Spleen (tissue), 13 donors: ENCODE results near the gene LCP1. TPM values are rescaled to one million over a fixed set of nuclear protein-coding genes. Genes with fewer than 3 reads are reported as not detected.
"Not testable (repeated sequence)": the region's sequence is repeated elsewhere in the genome, so short reads cannot be mapped to it uniquely, and the experiment has no call there.

Experiments
- DNase-seq: peaks from one replicate; pipeline ENCODE4 v3.0.0-alpha.2; 2020
- H3K27ac ChIP-seq, 8 donors: fragments of 200-600 bp; sonication (generic) in 7 of 8; 1 replicate in 4 of 8; 2 replicates in 4 of 8; pipeline versions ENCODE4 v1.5.0 to v1.8.0; 2016 to 2021; ENCODE audit warnings: inconsistent platforms in 4 of 8, mild to moderate bottlenecking in 4 of 8, moderate library complexity in 1 of 8
- H3K27me3 ChIP-seq, 7 donors: fragments of 200-600 bp; sonication (generic) in 6 of 7; replicated peaks in 1 of 7; 1 replicate in 4 of 7; 2 replicates in 3 of 7; pipeline versions ENCODE4 v1.5.0 to v1.8.0; 2016 to 2021; ENCODE audit warnings: inconsistent platforms in 3 of 7, mild to moderate bottlenecking in 1 of 7
- H3K36me3 ChIP-seq, 6 donors: fragments of 200-600 bp; sonication (generic) in 5 of 6; 1 replicate in 4 of 6; 2 replicates in 2 of 6; pipeline versions ENCODE4 v1.5.0 to v1.8.0; 2016 to 2021; ENCODE audit warnings: inconsistent platforms in 2 of 6
- H3K4me1 ChIP-seq, 6 donors: fragments of 200-600 bp; sonication (generic) in 5 of 6; 1 replicate in 3 of 6; 2 replicates in 3 of 6; pipeline versions ENCODE4 v1.5.0 to v1.8.0; 2016 to 2021; ENCODE audit warnings: inconsistent platforms in 3 of 6
- H3K4me3 ChIP-seq, 8 donors: fragments of 200-600 bp; sonication (generic) in 7 of 8; 1 replicate in 4 of 8; 2 replicates in 4 of 8; pipeline versions ENCODE4 v1.5.0 to v1.8.0; 2016 to 2021; ENCODE audit warnings: inconsistent platforms in 4 of 8, mild to moderate bottlenecking in 4 of 8, moderate library complexity in 2 of 8
- H3K9me3 ChIP-seq, 8 donors: fragments of 200-600 bp; sonication (generic) in 7 of 8; 1 replicate in 4 of 8; 2 replicates in 4 of 8; pipeline versions ENCODE4 v1.5.0 to v1.8.0; 2016 to 2021; ENCODE audit warnings: inconsistent platforms in 4 of 8
- POLR2A ChIP-seq, 3 donors: fragments of 450-650 bp; IDR thresholded peaks; one replicate each; pipeline ENCODE4 v1.5.1; 2017; ENCODE audit warnings: antibody characterized with exemption in 3 of 3, mild to moderate bottlenecking in 1 of 3
- POLR2AphosphoS5 ChIP-seq, 3 donors: sonication (generic); formaldehyde crosslinking; IDR thresholded peaks; one replicate each; pipeline ENCODE4 v1.5.1; 2017; ENCODE audit warnings: antibody characterized with exemption in 3 of 3
- WGBS, 5 donors: extraction: QIAGEN DNeasy Blood & Tissue Kit in 3 of 5; methylation state at CpG; one replicate each; pipeline versions ENCODE4 v1.1.5 to v1.1.7; 2013 to 2018; 5-methylcytosine and 5-hydroxymethylcytosine counted together
- intact Hi-C: fragments of 100-400 bp; cut with DNase I; formaldehyde crosslinking; loops from one replicate; pipeline ENCODE4 v1.15.0; 2023; ENCODE audit warnings: low total_unique reads
- long read RNA-seq, 2 donors: transcript quantifications; one replicate each; lab custom pipeline, GENCODE V29; 2026
- polyA plus RNA-seq, 3 donors: library from polyadenylated mRNA; stranded (reverse); fragments of 200-250 nt; gene quantifications; one replicate each; pipeline ENCODE4 v1.2.1, GENCODE V29; 2013
- total RNA-seq, 7 donors: library from RNA; depleted of rRNA in 3 of 7; stranded (reverse); fragments of >200 nt in 3 of 7; fragmentation: NEBNext Ultra II Directional in 4 of 7; extraction: Animal tissue kit (Norgen Biotek cat#: 25700) in 4 of 7; gene quantifications; one replicate each; pipeline versions ENCODE4 v1.1.0 to v1.2.1, GENCODE V29; 2016 to 2021
- TF ChIP-seq, protein P1 (sequence below), 11 experiments: fragments of 200-600 bp in 7 of 11; fragments of 450-650 bp in 4 of 11; sonication (generic) in 4 of 11; IDR thresholded peaks in 8 of 11; conservative IDR thresholded peaks in 3 of 11; 1 replicate in 7 of 11; 2 replicates in 4 of 11; pipeline versions ENCODE4 v1.4.0 to v1.8.0; 2016 to 2021; ENCODE audit warnings: antibody characterized with exemption in 11 of 11, inconsistent platforms in 4 of 11, mild to moderate bottlenecking in 1 of 11
- donor health status: healthy with polysubstance abuse.
- donor health status: DM: no; HTN: no; CAD: no; lungs with moderate emphysema.
- donor health status: DM: no; HTN: no; CAD: no.
- donor health status: Bipolar disorder and iron deficiency.
- donor health status: healthy.
- donor health status: DM: no; HTN: no; CAD: no.
- donor health status: DM: yes; HTN: yes; CAD: no.

Gene LCP1, protein sequence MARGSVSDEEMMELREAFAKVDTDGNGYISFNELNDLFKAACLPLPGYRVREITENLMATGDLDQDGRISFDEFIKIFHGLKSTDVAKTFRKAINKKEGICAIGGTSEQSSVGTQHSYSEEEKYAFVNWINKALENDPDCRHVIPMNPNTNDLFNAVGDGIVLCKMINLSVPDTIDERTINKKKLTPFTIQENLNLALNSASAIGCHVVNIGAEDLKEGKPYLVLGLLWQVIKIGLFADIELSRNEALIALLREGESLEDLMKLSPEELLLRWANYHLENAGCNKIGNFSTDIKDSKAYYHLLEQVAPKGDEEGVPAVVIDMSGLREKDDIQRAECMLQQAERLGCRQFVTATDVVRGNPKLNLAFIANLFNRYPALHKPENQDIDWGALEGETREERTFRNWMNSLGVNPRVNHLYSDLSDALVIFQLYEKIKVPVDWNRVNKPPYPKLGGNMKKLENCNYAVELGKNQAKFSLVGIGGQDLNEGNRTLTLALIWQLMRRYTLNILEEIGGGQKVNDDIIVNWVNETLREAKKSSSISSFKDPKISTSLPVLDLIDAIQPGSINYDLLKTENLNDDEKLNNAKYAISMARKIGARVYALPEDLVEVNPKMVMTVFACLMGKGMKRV
- total RNA-seq (100 to 1,000 TPM; 488 to 968 (median 620) TPM), polyA plus RNA-seq (100 to 1,000 TPM; 155 to 226 (median 206) TPM)
- long read RNA-seq, donor 1, transcript LCP1-201 (16 exons, 3,787 nt), result major isoform, 27 of 52 reads
- long read RNA-seq, donor 1, partial matches to known transcripts, result 25 of 52 reads
- long read RNA-seq, donor 1, other reads (novel, unspliced or antisense), result 0 of 52 reads
- long read RNA-seq, donor 2, transcript LCP1-201 (16 exons, 3,787 nt), result major isoform, 52 of 66 reads
- long read RNA-seq, donor 2, partial matches to known transcripts, result 14 of 66 reads
- long read RNA-seq, donor 2, other reads (novel, unspliced or antisense), result 0 of 66 reads

DNA sequence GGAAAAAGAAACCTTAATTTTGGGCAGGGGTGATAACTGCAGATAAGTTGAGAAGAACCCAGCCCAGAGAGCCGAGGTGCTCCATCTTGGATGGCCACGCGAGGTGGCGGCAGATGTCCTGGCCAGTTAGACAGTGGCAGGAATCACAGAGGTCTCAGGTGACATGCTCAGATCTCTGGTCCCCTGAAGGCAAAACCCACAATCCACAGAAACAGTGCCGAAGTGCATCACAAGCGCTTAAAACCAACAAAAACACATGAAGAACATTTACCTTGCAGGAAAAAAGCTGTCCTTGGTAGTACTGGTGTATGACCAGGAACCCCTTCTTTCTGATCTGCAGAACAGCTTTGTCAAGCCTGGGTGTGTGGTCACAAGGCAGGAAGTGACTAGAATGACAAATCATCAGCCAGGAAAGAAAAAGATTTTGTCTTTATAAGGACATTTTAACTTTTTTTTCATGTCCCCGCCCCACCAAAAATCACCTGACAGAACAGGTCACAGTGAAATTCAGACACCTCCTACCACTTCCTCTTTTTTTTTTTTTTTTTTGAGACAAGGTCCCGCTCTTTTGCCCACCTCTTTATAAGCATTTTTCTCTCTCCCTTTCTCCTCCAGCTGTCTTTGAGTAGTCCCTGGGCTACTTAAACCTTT lies at the start of gene LCP1:
Gene LCP1 (minus strand): TSS at position 338 of the 651 bp plus-strand sequence. CDS start 22,515 bp downstream, outside the sequence.
- WGBS, 5 donors, result 13 to 39% (median 30%) methylated on average over 8 of the region's 8 CpGs
- intact Hi-C loops, result no loop called here
- H3K4me3 ChIP-seq, result peak within 1 kb of the TSS; percentile 49 to 76 (median 54)
- peak; percentile 87 for DNase-seq
- peaks cover 0 to 6% (median 0%) of the 10 kb centered on the region in 6 donors for H3K36me3 ChIP-seq
- H3K27me3 ChIP-seq, result no peaks in the 10 kb centered on the region
- H3K9me3 ChIP-seq, result no peaks in the 10 kb centered on the region
- peaks cover 7 to 58% (median 45%) of the 10 kb centered on the region in 6 donors for H3K4me1 ChIP-seq
- TF ChIP-seq POLR2A (IDR thresholded peaks at IDR 0.05) (peak; percentile 91 to 98 (median 92)), POLR2AphosphoS5 (IDR thresholded peaks at IDR 0.05) (peak; percentile 40 to 99 (median 87))
- TF ChIP-seq, protein P1, sequence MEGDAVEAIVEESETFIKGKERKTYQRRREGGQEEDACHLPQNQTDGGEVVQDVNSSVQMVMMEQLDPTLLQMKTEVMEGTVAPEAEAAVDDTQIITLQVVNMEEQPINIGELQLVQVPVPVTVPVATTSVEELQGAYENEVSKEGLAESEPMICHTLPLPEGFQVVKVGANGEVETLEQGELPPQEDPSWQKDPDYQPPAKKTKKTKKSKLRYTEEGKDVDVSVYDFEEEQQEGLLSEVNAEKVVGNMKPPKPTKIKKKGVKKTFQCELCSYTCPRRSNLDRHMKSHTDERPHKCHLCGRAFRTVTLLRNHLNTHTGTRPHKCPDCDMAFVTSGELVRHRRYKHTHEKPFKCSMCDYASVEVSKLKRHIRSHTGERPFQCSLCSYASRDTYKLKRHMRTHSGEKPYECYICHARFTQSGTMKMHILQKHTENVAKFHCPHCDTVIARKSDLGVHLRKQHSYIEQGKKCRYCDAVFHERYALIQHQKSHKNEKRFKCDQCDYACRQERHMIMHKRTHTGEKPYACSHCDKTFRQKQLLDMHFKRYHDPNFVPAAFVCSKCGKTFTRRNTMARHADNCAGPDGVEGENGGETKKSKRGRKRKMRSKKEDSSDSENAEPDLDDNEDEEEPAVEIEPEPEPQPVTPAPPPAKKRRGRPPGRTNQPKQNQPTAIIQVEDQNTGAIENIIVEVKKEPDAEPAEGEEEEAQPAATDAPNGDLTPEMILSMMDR (IDR thresholded peaks at IDR 0.05 in 8 of 11, conservative IDR thresholded peaks at IDR 0.05 in 3 of 11), result peak in 1 of 11 experiments; percentile 21
- H3K27ac ChIP-seq, result peak within 1 kb of the TSS; percentile 74 to 94 (median 90)

DNA sequence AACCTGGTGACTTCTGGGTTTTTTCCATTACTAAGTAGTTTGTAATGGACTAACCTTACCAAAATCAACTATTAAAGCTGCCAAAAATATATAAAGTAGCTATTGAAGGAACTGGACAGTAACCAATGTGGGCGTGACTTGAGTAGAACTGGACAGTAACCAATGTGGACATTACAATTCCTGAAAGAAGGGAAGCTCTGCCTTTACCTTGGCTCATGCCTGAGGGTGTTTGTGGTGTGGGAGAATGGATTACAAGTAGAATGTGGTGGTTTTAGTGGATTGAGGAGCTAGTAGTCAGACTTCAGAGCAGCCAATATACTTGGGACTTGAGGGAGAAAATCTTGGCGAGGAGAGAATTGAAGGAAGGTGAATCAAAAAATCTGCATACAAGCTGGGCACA lies 47.3 kb upstream of the LCP1 start:
- Histone ChIP-seq H3K27me3 (no peaks in the 10 kb centered on the region), H3K4me1 (no peaks in the 10 kb centered on the region), H3K4me3 (no peak overlapping the region), H3K27ac (no peak overlapping the region), H3K36me3 (no peaks in the 10 kb centered on the region), H3K9me3 (peaks cover 0 to 54% (median 39%) of the 10 kb centered on the region in 8 donors)
- TF ChIP-seq, protein P1 (IDR thresholded peaks at IDR 0.05 in 8 of 11, conservative IDR thresholded peaks at IDR 0.05 in 3 of 11), result no peak
- no peak for TF ChIP-seq POLR2AphosphoS5 (IDR thresholded peaks at IDR 0.05)
- no peak for TF ChIP-seq POLR2A (IDR thresholded peaks at IDR 0.05)
- no peak for DNase-seq
- 93 to 100% (median 97%) methylated on average over 2 of the region's 2 CpGs for WGBS, 5 donors
- intact Hi-C loops, result no loop called here

DNA sequence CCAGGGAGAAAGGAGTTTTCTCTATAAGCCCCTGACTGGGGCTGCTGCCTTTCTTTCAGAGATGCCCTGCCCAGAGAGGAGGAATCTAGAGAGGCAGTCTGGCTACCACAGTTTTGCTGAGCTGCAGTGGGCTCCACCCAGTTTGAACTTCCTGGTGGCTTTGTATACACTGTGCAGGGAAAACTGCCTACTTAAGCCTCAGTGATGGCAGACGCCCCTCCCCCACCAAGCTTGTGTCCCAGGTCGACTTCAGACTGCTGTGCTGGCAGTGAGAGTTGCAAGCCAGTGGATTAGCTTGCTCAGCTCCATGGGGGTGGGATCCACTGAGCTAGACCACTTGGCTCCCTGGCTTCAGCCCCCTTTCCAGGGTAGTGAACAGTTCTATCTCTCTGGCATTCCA lies 38.3 kb upstream of the LCP1 start:
- H3K4me1 ChIP-seq, H3K27ac ChIP-seq, H3K27me3 ChIP-seq, intact Hi-C loops, H3K4me3 ChIP-seq, H3K36me3 ChIP-seq, DNase-seq: not testable (repeated sequence)
- 18 to 33% (median 23%) methylated on average over 2 of the region's 2 CpGs for WGBS, 5 donors
- H3K9me3 ChIP-seq, result peaks cover 0 to 40% (median 23%) of the 10 kb centered on the region in 8 donors

DNA sequence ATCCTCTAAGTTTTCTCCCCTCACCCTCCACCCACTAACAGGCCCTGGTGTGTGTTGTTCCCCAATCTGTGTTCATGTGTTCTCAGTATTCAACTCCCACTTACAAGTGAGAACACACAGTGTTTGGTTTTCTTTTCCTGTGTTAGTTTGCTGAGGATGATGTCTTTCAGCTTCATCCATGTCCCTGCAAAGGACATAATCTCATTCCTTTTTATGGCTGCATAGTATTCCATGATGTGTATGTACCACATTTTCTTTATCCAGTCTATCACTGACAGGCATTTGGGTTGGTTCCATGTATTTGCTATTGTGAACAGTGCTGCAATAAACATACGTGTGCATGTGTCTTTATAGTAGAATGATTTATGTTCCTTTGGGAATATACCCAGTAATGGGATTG lies 32.8 kb upstream of the LCP1 start:
- H3K4me3 ChIP-seq, H3K36me3 ChIP-seq, DNase-seq, H3K27ac ChIP-seq, intact Hi-C loops: not testable (repeated sequence)
- Histone ChIP-seq H3K4me1 (peaks cover 4 to 28% (median 18%) of the 10 kb centered on the region in 6 donors), H3K9me3 (peaks cover 0 to 17% (median 0%) of the 10 kb centered on the region in 8 donors), H3K27me3 (peaks cover 0 to 26% (median 0%) of the 10 kb centered on the region in 7 donors)
- 89 to 97% (median 93%) methylated on average over 1 of the region's 1 CpG for WGBS, 5 donors
